Subcutaneous adipose tissue (tissue), 4 donors: Measurements from ENCODE around the gene SPACA7. TPM values are rescaled to one million over a fixed set of nuclear protein-coding genes. Genes with fewer than 3 reads are reported as not detected.

Source experiments
- total RNA-seq, 4 donors: library from RNA; depleted of rRNA; stranded (reverse); fragments of >200 nt; gene quantifications; one replicate each; pipeline ENCODE4 v1.1.0, GENCODE V29; 2016
- TF ChIP-seq, protein P1 (sequence below): fragments of 450-650 bp; IDR thresholded peaks from one replicate; pipeline ENCODE4 v1.5.1; 2016; ENCODE audit warnings: low read depth, mild to moderate bottlenecking, control low read depth, antibody characterized with exemption, moderate library complexity

The SPACA7 gene
- total RNA-seq, 4 donors from 2014 or later = not detected

- TF ChIP-seq, protein P1, sequence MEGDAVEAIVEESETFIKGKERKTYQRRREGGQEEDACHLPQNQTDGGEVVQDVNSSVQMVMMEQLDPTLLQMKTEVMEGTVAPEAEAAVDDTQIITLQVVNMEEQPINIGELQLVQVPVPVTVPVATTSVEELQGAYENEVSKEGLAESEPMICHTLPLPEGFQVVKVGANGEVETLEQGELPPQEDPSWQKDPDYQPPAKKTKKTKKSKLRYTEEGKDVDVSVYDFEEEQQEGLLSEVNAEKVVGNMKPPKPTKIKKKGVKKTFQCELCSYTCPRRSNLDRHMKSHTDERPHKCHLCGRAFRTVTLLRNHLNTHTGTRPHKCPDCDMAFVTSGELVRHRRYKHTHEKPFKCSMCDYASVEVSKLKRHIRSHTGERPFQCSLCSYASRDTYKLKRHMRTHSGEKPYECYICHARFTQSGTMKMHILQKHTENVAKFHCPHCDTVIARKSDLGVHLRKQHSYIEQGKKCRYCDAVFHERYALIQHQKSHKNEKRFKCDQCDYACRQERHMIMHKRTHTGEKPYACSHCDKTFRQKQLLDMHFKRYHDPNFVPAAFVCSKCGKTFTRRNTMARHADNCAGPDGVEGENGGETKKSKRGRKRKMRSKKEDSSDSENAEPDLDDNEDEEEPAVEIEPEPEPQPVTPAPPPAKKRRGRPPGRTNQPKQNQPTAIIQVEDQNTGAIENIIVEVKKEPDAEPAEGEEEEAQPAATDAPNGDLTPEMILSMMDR = no peak
These were observed 67.2 kb downstream of the SPACA7 start for GRCh38 chr13:112443191-112443994.

DNA sequence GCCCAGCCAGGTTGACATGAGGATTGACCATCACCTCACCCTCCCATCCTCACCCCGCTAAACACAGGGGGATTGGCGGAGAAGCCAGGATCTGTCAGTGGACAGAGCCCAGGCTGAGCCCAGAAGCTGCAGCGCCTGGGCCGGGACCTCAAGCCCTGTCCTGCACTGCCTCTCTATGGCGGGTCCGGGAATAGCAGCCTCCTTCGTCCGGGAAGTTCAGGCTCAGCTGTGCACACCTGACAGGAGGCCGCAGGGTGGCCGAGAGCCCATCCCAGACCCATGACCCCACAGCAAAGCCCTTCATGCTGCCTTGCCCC is 67.8 kb downstream of the SPACA7 start:
- TF ChIP-seq, protein P1 = no peak

- TF ChIP-seq, protein P1 = no peak
These were observed 68.6 kb downstream of the SPACA7 start for GRCh38 chr13:112444416-112445399.

DNA sequence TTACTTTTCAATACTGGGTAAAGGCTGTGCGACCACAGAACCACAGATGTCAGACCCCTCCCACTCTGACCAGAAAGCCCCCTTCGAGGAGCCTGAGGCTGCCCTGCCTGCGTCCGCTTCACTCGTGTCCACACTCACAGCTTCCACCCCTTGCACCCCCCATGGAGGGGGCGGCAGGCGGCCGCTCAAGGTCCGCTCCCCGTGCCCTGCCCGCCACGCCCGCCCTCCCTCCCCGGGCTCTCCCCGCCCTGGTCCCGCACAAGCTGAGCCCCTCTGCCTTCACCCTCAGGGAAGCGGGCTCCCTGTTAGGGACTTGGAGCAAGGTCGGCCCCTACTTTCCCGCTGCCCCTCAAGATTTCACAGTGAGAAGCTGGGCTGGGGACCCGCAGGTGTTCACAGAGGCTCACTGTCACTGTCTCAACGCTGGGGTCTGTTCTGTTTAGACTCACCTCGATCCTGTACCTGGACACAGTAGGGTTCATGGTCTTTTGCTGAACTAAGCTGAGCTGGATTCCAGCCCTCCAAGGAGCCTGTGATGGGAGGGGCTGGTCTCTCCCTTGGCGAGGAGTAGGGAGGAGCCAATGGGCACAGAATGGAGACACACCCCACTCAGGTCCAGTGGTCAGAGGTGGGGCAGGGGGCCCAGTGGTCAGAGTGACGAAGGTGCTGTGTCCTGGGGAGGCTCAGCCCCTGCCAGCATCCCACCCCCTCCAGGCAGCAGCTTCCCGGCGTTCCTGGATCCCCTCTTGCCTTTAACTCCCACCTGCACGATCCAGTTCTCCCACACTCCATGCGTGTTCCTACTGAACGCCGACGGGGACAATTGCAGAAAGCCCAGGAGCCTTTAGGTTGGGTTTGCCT is 69.5 kb downstream of the SPACA7 start:
- TF ChIP-seq, protein P1 = no peak

- TF ChIP-seq, protein P1 = no peak
These were observed 70.2 kb downstream of the SPACA7 start for GRCh38 chr13:112446347-112446861.

GRCh38 chr13:112446867-112447266 is 70.7 kb downstream of the SPACA7 start:
- TF ChIP-seq, protein P1 = no peak
